VCaP (cell line): ENCODE data around the gene PI4K2A.

Experiments
- H3K27ac ChIP-seq: fragments of 450-650 bp; 2 replicates; pipeline ENCODE4 v1.5.1; 2017
- TF ChIP-seq, protein P1 (sequence below): fragments of 450-650 bp; conservative IDR thresholded peaks from 2 replicates; pipeline ENCODE4 v1.5.1; 2017; ENCODE audit warnings: mild to moderate bottlenecking, moderate library complexity

PI4K2A gene

DNA sequence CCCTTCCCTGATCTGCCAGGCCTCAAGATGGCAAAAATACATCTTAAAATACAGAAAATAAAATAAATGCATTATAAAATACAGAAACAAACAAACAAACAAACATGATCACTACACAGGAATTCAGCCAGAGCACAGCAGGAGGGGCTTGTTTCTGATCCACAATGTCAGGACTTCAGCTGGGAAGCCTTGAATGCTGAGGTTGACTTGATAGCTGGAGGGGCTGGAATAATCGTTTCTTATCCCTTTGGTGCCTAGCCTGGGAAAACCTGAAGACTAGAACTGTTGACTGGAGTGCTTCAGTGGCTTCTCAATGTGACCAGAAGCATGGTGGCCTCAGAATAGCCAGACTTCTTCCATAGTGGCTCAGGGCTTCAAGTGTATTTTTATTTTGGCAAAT, 63.9 kb downstream of the PI4K2A start:
- H3K27ac ChIP-seq: no peak overlapping the region
- TF ChIP-seq, protein P1, sequence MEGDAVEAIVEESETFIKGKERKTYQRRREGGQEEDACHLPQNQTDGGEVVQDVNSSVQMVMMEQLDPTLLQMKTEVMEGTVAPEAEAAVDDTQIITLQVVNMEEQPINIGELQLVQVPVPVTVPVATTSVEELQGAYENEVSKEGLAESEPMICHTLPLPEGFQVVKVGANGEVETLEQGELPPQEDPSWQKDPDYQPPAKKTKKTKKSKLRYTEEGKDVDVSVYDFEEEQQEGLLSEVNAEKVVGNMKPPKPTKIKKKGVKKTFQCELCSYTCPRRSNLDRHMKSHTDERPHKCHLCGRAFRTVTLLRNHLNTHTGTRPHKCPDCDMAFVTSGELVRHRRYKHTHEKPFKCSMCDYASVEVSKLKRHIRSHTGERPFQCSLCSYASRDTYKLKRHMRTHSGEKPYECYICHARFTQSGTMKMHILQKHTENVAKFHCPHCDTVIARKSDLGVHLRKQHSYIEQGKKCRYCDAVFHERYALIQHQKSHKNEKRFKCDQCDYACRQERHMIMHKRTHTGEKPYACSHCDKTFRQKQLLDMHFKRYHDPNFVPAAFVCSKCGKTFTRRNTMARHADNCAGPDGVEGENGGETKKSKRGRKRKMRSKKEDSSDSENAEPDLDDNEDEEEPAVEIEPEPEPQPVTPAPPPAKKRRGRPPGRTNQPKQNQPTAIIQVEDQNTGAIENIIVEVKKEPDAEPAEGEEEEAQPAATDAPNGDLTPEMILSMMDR: no peak

DNA sequence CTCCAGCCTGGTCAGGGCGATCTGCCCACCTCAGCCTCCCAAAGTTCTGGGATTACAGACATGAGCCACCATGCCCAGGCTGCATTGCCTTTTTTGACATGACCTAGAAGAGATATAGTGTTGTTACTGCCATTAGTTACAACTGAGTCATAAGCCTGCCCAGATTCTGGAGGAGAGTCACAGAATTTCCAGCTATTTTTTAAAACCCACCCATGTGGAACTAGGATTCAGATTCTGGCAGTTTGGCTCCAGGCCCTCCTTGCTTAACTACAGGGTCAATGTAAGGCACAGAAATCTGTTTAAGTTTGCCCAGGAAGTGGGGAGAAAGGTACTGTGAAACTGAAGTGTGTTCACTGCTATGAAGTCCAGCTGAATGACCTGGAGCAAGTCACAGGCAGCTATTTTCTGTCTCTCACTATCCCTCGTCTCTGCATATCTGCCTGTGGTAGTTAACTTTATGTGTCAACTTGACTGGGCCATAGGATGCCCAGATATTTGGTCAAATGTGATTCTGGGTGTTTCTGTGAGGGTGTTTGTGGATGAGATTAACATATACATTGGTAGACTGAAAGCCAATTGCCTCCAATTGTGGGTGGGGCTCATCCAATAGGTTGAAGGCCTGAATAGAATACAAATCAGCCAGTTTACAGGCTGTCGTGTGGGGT, 64.7 kb downstream of the PI4K2A start:
- TF ChIP-seq, protein P1: no peak
- H3K27ac ChIP-seq: no peak overlapping the region

- no peak overlapping the region for H3K27ac ChIP-seq
- TF ChIP-seq, protein P1: no peak
Observed at GRCh38 chr10:97707134-97707861, 66.8 kb downstream of the PI4K2A start.

GRCh38 chr10:97708167-97708566, 67.7 kb downstream of the PI4K2A start:
- TF ChIP-seq, protein P1: no peak
- no peak overlapping the region for H3K27ac ChIP-seq

DNA sequence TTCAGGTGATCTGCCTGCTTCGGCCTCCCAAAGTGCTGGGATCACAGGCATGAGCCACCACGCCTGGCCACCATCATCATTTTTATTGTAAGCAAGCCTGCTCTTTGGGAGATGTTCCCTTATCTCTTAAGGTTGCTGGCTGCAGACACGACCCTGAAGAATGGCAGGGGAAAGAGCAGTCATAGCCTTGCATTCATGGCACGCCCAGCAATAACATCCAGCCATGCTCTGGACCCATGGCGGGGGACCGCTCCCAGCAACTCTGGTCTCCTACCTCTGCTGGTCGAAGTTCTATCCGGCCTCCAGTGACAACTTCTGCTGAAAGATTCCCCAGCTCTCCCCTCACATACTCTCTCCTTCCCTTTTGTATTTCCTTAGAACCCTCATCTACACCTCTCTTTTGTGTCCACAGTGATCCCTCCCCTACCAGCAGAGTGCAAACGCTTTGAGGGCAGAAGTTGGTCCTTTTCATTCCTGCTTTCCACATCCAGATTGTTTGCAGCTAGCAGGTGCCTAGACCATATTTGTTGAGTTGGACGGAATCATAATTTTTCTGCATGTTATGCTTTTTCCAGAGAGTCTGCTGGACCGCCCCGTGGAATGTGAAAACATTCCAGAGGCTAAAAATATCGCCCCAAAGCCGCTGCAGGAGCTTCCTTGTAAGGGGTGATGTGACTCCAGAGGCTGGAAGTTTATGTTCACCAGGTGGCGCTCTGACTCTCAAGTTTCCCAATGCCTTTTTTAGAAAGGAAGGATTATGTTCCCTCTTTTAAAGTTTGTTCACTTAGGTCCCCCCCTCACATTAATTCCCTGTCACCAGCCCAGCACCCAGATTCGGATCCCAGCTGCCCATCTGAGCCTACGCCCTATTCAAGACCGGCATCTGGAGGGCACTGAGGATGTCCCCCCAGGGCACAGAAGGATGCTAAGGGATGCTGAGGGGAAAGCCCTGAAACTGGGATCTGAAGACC, 68.8 kb downstream of the PI4K2A start:
- TF ChIP-seq, protein P1: peak; percentile 83
- no peak overlapping the region for H3K27ac ChIP-seq

DNA sequence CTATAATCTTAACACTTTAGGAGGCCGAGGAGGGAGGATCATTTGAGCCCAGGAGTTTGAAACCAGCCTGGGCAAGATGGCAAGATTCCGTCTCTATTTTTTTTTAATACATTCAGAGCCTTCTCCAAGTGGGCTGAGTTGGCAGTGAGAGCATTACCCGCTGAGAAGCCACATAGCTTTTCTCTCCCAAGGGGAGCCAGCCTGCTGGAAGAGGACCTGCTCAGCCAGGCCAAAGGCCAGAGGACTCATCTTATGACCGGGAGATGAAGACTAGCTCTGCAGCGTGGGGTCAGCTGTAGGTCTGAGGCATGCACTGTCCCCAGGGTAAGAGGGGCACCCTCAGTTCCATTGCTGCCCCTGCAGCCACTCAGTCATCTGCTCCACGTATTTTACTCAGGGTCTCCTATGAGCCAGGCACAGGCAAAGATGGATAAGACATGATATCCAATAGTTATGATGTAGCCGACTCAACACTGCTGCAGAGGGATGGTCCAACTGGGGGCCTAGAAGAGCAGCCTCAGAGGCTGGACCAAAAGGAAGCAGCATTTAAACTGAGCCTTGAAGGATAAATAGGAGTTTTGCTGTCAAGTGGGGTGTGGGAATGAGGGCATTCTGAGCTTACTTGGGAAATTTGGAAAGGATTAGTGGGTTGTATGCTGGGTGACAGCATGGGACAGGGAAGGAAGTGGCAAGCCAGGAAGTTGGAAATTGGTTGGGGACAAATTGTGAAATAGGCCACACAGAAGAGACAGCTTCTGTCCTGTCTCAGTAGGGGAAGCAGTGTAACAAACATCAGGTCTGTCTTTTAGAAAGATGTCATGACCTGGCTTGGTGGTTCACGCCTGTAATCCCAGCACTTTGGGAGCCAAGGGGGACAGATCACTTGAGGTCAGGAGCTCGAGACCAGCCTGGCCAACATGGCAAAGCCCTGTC, 71.4 kb downstream of the PI4K2A start:
- H3K27ac ChIP-seq: no peak overlapping the region
- TF ChIP-seq, protein P1: no peak
